ENCODE data around the gene ZFR2.
"Not testable (repeated sequence)": the region's sequence is repeated elsewhere in the genome, so short reads cannot be mapped to it uniquely, and the experiment has no call there.

The ZFR2 gene

DNA sequence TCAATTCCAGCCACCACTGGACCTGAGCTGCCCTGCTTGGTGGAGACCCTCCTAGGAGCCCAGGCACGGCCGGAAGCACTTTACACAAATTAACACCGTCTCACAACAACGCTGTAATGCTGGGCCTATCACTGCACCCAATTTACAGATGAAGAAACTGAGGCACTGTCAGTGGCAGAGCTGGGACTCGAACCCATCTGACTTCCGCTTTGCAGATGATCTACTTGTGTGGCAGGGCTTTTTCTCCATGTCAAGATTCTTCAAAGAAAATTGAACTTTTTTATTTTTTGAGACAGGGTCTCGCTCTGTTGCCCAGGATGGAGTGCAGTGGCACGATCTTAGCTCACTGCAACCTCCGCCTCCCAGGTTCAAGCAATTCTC is 33.8 kb downstream of the ZFR2 start:
- no peak for DNase-seq

DNA sequence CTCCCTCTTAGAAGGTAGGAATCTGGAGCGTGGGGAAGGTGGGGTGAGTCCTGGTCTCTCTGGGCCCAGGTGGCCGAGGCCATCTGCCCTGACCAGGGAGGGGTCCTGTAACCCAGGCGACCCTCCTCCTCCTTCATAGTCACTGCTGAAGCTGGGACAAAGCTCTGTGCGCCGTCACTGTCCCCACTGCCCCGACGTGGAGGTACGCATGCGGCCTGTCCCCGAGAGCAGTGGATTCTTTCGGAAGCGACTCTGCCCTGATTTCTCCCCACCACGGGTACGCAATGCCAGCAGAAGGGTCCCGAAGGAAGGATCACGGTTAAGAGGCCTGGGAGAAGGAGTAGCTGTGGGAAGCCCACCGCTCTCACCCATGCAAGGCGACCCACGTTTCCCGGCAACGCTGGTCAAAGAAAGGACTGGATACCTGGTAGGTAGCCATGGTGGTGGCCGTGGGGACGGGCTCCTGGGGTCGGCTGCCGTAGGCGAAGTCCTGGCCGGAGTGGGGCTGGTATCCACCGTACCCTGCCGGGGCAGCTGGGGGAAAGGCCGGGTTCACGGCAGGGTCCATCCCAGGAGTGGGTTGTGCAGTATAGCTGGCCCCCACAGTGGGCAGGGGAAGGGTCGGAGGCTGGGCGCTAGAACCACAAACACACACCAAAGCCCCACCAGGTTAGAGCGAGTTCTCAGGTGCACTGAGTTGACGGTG is 34.3 kb downstream of the ZFR2 start:
- DNase-seq, result no peak

DNA sequence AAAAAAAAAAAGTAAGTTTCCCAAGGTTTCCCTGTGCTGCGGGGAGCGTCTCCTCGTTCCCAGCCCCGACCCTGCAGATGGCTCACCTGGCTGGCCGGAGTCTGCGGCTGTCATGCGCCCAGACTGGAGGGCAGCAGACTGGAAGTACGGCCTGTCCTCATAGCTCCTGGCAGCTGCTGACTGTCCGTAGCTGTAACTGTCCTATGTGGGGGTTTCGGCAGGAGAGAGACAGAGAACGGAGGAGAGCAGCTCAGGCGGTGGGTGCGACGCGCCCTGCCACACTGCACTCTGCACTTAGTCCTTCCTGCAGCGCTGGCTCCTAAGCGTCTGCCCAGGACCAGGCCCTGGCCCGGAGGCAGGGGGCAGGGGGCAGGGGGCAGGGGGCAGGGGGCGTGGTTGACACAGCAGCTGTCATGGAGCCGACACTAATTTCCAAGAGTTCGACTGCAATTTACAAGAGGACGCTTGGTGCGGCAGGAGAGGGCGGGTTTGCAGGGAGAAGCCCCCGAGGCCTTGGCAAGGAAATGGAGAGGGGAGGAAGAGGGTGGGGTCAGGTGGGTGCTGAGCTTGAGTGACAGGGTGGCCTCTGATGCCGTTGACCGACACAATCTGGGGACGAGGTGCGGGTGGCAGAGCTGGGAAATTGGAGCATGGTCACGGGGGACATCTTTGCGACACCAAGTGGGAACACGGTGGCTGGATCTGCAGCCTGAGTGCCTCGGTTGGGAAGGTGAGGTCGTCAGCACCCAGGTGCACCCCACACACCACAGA is 35.1 kb downstream of the ZFR2 start:
- DNase-seq, result no peak

DNA sequence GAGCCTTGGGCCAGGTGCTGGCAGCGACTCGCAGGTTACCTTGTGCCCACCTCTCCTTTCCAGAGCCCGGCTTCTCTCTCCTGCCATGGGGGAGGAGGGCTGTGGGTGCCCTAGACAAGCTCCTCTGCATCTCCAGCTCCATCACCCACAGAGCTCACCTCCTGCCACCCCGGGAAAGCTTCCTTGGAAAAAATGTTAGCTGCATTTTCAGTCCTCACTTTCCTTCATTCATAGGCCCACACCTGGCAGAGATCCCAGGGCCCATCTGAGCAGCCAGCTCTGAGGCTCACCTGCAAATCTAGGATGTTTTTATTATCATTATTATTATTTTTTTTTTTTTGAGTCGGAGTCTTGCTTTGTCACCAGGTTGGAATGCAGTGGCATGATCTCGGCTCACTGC is 36.8 kb downstream of the ZFR2 start:
- no peak for DNase-seq

DNA sequence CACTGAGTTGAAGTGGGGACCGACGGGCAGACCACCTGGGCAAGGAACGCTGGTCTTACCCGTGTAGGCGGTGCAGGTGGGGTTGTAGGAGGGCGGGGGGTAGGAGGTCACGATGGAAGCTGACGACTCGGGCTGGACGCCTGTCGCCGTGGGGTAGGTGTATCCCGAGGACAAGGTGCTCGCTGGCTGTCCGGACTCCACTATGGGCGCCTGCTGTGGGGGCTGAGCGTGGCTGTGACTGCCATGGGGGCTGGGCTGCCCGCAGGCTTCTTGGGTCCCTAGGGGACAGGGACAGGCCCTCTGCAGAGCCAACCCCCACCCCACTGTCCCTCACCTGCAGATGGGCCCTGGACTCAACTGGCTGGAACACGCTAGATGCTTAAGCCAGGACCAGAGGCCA is 37.2 kb downstream of the ZFR2 start:
- DNase-seq, result no peak

DNA sequence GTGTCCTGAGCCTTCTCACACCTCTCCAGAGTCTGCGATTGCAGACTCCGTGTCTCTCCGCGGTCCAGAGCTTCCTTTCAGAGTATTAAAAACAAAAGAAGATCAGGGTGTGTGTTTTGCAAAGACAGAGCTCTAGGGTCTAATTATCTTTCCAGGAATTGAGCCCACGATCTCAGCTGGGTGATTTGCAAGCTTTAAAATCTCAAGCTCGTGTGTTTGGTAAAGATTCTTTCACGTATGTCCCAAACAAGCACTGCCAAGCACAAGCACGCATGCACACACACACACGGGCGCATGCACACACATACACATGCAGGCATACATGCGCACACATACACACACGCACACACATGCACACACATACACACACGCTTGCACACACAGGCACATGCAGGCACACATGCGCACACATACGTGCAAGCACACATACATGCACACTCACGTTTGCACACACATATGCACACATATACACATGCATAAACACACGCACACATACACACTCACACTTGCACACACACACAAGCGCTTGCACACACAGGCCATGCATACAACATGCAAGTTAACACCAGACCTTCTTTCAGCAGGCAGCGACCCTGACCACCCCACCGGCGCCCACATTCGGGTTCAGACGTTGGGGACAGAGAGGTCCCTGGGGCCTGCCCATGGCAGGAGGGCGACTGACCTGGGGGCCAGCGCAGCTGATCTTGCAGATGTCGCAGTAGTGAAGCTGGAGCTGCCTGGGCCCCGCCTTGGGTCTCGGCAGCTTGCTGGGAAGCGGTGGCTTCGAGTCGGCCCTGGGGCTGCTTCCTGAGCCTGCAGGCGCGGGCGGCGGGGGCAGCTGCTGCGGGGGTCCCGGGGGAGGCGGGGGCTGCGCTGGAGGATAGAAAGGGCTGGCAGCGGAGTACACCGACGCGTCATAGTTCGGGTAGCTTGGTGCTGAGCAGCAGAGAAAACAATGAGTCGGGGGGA is 37.9 kb downstream of the ZFR2 start:
- DNase-seq, result no peak

DNA sequence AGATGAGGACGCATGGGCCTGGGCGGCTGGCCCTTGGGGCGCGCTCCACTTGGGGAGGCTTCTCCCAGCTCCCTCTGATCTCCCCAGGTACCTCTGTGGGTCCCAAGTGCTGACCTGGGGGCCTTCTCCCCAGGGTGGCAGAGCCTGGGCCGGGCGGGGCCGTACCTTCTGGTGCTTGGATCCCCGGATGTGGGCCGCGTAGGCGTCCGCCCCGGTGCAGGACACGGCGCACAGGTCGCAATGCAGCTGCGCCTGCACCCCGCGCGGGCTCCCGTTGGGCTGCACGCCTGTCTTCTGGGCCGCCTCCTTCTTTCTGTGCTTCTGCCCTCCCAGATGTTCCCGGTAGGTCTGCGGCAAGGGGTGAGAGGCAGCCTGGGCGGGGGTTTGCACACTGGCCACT is 41.5 kb downstream of the ZFR2 start:
- DNase-seq, result no peak

DNA sequence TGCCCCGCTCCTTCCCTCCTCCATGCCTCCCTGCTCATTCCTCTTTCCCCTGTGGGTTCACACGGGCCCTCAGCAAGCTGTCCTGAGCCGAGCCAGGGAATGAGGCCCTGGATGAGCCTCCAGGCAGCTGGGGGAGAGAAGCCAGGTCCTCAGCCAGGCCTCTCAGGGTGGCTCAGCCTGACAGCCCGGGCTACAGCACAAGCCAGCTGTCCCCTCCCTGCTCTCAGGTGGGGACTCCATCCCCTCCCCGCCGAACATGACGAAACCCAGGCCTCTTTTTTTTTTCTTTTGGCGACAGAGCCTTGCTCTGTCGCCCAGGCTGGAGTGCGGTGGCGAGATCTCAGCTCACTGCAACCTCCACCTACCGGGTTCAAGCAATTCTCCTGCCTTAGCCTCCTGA is 42.7 kb downstream of the ZFR2 start:
- no peak for DNase-seq

DNA sequence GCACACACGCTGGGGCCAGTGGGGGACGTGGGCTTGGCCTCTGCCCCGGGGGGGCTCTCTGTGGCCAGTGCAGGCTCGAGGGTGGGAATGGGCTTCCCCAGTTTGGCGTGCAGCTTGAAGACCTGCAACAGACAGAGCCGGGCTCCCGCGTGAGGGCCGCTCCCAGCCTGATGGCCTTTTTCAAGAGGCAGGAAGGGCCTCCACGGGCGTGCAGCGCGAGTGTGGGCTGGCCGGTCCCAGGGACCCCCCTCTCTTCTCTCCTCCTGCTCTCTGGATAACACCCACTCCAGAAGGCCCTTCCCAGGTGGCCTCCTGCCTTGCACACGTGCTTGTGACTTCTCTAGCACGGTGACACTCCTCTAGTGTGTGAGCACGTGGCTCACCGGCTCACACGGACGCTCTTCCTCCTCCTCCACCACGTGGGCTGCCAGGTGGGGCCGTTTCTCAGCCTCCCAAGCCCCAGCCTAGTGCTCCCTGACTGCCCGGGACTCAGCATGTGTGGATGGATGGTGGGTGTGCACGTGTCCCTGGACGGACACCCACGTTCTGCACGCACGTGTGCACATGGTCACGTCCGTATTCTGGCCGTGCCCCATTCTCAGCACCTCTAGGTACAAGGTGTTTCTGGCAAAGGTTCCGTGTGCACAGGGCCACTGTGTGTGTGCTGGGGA is 43.4 kb downstream of the ZFR2 start:
- no peak for DNase-seq

DNA sequence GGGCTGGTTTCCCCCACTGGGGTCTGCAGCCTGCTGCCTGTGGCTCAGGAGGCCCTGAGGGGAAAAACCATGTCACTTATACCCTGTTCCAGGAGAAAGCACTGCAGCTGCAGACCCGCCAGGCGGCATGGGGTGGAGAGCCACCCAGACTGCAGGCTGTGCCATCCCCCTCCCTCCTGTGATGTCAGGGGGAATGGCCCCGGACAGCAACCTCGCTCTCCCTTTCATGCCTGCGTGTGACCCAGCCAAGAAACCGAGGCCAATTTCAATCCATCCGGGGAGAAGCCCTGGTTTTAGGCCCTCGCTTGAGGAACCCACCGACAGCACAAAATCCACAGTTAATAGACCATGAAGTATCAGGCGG is 45.5 kb downstream of the ZFR2 start:
- no peak for DNase-seq

DNA sequence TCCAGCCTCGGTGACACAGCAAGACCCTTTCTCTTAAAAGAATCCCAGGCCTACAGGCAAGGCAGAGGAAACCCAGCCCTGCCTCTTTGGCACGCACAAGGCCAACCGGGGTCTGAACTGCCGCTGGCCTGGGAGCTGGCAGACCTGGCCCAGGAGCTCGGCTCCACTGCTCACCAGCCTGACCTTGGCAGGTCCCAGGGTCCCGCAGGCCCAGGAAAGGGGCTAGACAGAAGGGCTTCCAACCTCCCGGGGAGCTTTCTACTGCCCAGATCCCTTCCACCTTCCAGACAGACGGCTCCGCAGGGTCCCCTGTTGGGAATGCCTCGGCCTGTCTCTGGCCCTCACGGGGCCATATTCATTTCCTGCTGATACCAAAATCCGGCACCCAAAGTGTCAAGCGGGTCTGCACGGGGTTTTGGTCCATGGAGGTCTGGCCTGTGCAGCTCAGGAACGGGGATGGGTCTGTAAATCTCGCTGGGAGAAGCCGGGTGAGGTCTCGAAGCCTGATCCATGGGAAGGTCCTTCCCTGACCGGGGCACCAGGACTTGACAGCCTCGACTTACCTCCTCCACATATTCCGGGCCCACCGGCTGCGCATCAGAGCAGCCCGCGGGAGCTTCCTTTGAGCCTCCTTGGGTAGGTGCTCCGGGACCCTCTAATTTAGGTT is 46.0 kb downstream of the ZFR2 start:
- DNase-seq, result no peak

DNA sequence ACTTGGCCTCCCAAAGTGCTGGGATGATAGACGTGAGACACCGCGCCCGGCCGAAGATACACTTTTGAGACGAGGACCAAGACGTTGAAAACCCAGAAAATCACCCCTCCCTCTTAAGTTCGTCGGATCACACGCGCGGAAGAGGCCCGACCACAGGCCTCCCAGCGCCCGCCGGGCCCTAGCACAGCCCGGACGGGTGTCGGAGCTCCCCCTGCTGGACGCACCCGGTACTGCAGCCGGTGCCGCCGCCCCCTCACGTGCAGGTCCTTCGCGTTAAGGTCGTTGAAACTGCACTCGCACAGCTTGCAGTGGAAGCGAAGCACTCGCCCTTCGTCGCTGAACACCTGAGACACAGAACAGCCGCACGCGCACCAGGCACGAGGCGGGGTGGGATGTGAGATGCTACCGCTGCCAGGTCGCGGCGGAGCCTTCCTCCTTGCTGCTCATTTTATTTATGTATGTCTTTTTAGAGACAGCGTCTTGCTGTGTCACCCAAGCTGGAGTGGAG is 46.9 kb downstream of the ZFR2 start:
- peak; percentile 39 for DNase-seq

DNA sequence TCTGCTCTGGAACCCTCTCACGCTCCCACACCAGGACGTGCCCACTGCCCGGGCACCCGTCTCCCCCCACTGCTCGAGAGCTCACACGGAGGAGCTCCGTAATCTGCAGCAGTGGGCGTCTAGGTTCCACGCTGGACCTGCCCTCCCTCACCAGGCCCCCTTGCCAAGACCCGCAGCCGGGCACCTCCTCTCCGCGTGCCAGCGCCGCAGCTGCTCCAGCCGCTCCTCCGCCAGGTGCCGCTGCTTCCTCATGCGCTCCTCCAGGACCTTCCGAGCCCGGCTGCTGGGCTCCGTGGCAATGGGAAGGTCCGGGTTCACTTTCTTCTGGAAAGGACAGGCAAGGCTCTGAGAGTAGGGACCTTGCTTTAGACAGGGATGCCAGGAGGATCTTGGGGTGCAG is 47.7 kb downstream of the ZFR2 start:
- peak; percentile 19 for DNase-seq

DNA sequence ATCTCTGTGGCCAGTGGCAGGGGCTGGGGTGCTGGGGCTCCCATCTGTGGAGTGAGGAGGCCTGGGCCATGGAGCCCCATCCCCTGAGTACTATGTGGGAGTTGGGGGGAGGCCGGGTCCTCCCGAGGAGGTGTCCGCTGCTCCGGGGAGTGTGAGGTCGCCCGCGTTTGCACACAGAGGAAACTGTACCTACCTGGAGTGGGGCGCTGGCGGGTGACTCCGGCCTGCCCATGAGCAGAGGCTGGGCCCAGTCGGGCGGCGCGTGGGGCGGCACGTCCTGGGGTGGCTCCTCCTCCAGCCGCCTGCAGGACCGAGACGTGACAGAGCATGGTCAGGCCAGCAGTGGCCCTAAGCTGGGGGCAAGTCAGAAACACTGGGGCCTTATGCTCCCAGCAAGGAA is 48.8 kb downstream of the ZFR2 start:
- no peak for DNase-seq

DNA sequence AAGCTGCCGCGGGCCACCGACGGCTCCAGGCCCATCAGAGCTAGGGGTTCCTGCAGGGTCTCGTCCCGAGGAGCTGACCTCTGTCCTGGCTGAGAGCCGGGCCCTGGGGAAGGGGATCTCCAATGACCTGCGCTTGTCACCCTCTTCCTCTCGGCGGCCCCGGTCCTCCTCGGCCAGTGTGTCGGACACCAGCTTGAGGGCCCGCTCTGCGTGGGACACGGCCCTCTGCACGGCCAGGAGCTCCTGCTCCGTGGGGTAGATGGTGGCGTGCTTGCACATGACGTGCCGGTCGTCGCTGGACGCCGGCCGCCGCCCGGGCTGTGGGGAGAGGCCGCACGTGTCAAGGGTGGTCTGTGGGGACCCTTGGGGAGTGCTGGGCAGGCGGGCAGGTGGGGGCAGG is 49.9 kb downstream of the ZFR2 start:
- no peak for DNase-seq

DNA sequence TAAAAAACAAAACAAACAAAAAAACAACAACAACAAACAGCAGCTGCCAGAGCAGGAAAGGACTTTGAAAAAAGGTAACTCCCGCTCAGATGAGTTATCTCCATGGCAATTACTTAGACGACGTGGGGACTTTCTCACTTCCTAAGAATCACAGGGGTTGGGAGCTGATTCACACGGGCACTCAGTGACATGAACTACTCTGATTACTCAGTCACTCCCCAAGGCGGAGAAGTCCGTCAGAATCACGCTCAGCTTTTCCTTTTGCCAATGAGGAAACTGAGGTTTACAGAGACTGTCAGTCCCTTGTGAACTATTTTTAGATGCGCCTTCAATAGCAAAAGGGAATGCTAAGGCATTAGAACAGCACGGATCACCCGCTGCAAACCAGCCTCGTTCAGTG is 50.4 kb downstream of the ZFR2 start:
- DNase-seq, result no peak

DNA sequence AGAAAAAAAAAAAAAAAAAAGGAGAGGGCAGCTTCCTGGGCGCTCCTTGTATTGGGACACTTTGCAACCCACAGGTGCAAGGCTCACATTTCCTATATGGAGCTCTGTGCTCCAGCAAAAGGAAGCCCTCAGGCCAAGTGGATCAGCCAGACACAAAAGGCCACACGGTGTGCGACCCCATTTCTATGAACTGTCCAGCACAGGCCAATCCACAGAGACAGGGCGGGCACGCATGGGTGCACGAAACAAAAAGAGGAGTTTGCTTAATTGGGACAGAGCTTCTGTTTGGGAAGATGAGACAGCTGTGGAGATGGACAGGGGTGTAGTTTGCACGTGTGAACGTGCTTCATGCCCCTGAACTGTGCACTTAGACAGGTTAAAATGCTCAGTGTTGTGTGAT is 51.1 kb downstream of the ZFR2 start:
- DNase-seq, result no peak

DNA sequence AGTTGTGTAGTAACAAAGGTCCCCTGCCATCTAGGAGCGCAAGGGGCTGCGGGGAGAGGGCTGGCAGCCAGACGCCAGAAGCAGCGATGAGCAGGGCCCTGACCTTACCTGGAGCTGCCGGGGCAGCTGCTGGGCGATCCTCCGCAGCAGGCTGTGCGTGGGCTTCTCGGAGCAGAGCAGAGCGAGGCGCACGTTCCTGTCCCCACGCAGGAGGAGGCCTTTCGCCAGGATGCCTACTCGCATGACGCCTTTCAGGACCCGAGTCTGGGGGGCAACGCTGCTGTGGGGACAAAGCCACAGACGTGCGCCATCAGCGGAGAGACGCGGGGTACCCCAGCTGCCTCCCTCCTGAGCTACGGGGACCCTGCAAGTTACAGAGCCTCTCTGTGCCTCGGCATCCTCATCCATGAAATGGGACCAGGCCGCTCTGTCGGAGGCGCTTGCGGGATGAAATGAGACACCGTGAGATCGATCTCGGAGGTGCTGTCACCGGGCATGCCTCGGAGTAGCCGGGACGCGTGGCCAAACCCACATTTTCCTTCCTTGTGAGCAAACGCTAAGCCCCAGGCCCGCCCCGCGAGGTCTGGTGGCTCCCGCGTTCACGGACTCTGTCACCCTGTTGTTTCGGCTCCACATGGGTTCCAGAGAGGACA is 52.1 kb downstream of the ZFR2 start:
- no peak for DNase-seq

DNA sequence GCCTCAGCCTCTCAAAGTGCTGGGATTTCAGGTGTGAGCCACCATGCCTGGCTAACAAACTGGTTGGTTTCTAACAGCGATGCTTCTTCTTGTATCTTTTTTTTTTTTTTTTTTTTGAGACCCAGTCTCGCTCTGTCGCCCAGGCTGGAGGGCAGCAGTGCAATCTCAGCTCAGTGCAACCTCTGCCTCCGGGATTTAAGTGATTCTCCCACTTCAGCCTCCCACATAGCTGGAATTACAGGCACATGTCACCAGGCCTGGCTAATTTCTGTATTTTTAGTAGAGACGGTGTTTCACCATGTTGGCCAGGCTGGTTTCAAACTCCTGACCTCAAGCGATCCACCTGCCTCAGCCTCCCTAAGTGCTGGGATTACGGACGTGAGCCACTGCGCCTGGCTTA is 52.7 kb downstream of the ZFR2 start:
- not testable (repeated sequence) for DNase-seq

DNA sequence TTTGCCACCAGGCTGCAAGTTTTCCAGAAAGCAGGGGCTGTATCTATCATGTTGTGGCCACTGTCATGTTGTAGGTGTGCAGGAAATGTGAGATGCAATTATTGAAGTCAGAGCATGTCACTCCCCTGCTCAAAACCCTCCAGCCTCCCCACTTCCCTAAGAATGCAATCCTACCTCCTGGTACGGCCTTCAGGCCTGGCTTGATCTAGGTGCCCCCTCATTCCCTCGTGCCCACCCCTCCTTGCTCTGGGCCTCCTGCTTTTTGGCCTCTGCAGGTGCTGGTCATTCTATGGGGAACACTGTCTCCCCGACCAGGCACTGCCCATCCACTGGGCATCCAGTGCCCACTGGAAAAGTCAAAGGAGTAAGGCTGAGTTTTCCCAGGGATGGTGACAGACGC is 54.2 kb downstream of the ZFR2 start:
- DNase-seq, result no peak

DNA sequence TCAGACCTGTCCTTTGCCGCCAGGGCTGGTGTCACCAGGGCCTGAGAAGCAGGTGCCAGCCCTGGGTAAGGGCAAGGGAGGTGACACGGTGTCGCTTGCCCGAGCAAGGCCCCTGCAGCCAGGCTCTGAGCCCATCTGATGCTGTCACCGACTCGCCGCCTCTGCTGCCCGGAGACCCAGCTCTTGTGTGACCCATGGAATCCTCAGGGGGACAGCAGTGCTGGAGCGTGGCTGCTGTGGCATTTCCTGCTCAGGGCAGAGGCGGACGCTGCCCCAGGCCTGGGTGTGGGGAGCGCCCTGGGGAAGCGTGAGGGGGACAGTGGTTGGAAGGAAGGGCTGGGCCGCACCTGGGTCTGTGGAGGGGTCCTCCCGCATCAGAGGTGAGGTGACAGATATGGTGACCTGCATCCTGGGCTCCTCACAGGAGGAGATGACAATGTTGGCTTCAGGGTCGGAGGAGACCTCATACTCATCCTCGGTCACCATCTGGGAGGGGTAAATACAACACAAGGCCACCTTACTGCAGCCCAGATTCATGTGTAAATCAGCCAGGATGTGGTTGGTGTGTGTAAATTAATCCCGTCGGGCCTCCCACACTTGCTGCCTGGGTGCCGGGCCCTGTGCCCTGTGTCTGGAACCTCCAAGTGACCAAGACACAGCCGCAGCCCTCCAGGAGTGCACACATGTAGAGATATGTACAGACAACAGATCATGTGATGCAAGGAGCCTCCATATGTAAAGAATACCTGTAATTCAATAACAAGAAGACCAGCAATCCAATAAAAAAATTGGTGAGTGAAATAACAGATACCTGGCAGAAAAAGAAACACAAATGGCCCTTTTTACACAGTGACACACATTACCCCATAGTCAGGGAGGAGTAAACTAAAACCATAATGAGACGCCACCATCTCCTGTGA is 55.1 kb downstream of the ZFR2 start:
- no peak for DNase-seq
